PC-9 (cell line): Measurements from ENCODE around the gene FBXL17. TPM values are rescaled to one million over a fixed set of nuclear protein-coding genes. Genes with fewer than 3 reads are reported as not detected.

ENCODE experiments used
- BruUV-seq: library from RNA; stranded (reverse); fragments of 400-500 nt; replicated peaks from 2 replicates; lab custom pipeline; 2021; lab: Mats Ljungman, UMichigan
- CTCF ChIA-PET: fragments of 300-600 bp; sonication (Branson Sonifier 250); formaldehyde crosslinking; loops from one replicate; lab custom pipeline; 2022; ENCODE audit warnings: antibody characterized with exemption; lab: Charles Lee
- POLR2A ChIA-PET: fragments of 300-600 bp; sonication (Branson Sonifier 250); formaldehyde crosslinking; loops from one replicate; lab custom pipeline; 2022; ENCODE audit warnings: antibody characterized with exemption; ENCODE audit not compliant: unreplicated experiment; lab: Charles Lee
- DNase-seq, 2 experiments: peaks; one replicate each; pipeline versions ENCODE4 v3.0.0 to v3.0.0-alpha.2; 2015 to 2022; ENCODE audit warnings: mixed read lengths in 1 of 2
- H2AFZ ChIP-seq: fragments of 200-600 bp; sonication (generic); 2 replicates; pipeline ENCODE4 v1.8.1; 2017; ENCODE audit warnings: antibody characterized with exemption
- H3F3A ChIP-seq: fragments of 200-600 bp; sonication (generic); 2 replicates; pipeline ENCODE4 v1.8.1; 2017; ENCODE audit warnings: antibody characterized with exemption, mild to moderate bottlenecking, low read depth; ENCODE audit not compliant: insufficient read depth
- H3K27ac ChIP-seq: fragments of 200-600 bp; sonication (generic); 2 replicates; pipeline ENCODE4 v1.6.1; 2016; ENCODE audit warnings: mixed run types
- H3K27me3 ChIP-seq: fragments of 200-600 bp; sonication (generic); 2 replicates; pipeline ENCODE4 v1.6.1; 2016; ENCODE audit warnings: low read depth, mixed run types; ENCODE audit not compliant: insufficient read depth
- H3K36me3 ChIP-seq: fragments of 200-600 bp; sonication (generic); 2 replicates; pipeline ENCODE4 v1.6.1; 2016; ENCODE audit warnings: low read depth, mixed run types
- H3K4me1 ChIP-seq: fragments of 200-600 bp; sonication (generic); replicated peaks from 2 replicates; pipeline ENCODE4 v1.6.1; 2016; ENCODE audit warnings: mixed run types; ENCODE audit not compliant: insufficient read depth
- H3K4me2 ChIP-seq: fragments of 200-600 bp; sonication (generic); 2 replicates; pipeline ENCODE4 v1.6.1; 2017; ENCODE audit warnings: mixed run types
- H3K4me3 ChIP-seq: fragments of 200-600 bp; sonication (generic); 2 replicates; pipeline ENCODE4 v1.6.1; 2016; ENCODE audit warnings: mixed run types
- H3K79me2 ChIP-seq: fragments of 200-600 bp; sonication (generic); 2 replicates; pipeline ENCODE4 v1.6.1; 2017; ENCODE audit warnings: low read depth, mixed run types
- H3K9me2 ChIP-seq: fragments of 200-600 bp; sonication (generic); 2 replicates; pipeline ENCODE4 v1.8.1; 2017; ENCODE audit warnings: mild to moderate bottlenecking; ENCODE audit not compliant: insufficient read depth
- H3K9me3 ChIP-seq: fragments of 200-600 bp; sonication (generic); 2 replicates; pipeline ENCODE4 v1.8.1; 2016; ENCODE audit warnings: low read depth; ENCODE audit not compliant: insufficient read depth
- H4K20me1 ChIP-seq: fragments of 200-600 bp; sonication (generic); 2 replicates; pipeline ENCODE4 v1.8.1; 2017; ENCODE audit not compliant: insufficient read depth
- EZH2 ChIP-seq: fragments of 200-600 bp; sonication (generic); IDR thresholded peaks from 2 replicates; pipeline ENCODE4 v1.8.0; 2017; ENCODE audit warnings: antibody characterized with exemption, low read depth
- intact Hi-C: fragments of 100-400 bp; cut with micrococcal nuclease; formaldehyde crosslinking; loops from one replicate; pipeline ENCODE4 v1.10.0; 2022; ENCODE audit not compliant: unreplicated experiment
- total RNA-seq: library from RNA; stranded (reverse); gene quantifications from 2 replicates; pipeline ENCODE4 v1.2.3, GENCODE V29; 2021
- TF ChIP-seq, protein P1 (sequence below): fragments of 200-600 bp; sonication (generic); conservative IDR thresholded peaks from 2 replicates; pipeline ENCODE4 v1.6.1; 2017; ENCODE audit warnings: mixed run types, antibody characterized with exemption, mild to moderate bottlenecking, moderate library complexity

Gene FBXL17
- total RNA-seq, 1 experiment from 2014 or later, result 19.5 TPM

DNA sequence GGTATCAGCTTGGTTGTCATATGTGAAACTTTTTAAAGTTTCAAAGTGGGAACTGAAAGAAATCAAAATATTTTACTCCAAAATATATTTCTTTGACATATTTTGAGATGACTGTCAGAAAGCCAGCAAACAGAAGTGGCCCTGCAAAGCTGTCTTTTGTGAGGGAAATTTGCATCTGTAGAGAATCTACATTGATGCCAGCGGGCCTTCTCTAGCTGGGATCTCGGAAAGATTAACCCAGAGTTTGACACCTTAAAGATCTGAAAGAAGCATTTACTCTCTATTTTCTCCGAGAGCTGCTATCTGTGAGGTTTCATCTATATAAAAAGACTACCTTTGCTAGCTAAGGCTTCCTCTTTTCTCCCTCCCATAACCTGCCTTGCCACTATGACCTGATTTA is 303.6 kb downstream of the FBXL17 start:
- BruUV-seq, result no TSS peak
- Histone ChIP-seq H3K27me3 (no peaks in the 10 kb centered on the region), H3K4me2 (no peak overlapping the region), H3K4me3 (no peak overlapping the region), H3K9me2 (no peaks in the 10 kb centered on the region), H3K36me3 (no peaks in the 10 kb centered on the region), H3F3A (no peaks in the 10 kb centered on the region), H3K9me3 (no peaks in the 10 kb centered on the region), H3K79me2 (no peaks in the 10 kb centered on the region), H4K20me1 (no peaks in the 10 kb centered on the region), H2AFZ (no peak overlapping the region), H3K27ac (no peak overlapping the region), H3K4me1 (no peaks in the 10 kb centered on the region)
- DNase-seq, result no peak
- TF ChIP-seq, protein P1, sequence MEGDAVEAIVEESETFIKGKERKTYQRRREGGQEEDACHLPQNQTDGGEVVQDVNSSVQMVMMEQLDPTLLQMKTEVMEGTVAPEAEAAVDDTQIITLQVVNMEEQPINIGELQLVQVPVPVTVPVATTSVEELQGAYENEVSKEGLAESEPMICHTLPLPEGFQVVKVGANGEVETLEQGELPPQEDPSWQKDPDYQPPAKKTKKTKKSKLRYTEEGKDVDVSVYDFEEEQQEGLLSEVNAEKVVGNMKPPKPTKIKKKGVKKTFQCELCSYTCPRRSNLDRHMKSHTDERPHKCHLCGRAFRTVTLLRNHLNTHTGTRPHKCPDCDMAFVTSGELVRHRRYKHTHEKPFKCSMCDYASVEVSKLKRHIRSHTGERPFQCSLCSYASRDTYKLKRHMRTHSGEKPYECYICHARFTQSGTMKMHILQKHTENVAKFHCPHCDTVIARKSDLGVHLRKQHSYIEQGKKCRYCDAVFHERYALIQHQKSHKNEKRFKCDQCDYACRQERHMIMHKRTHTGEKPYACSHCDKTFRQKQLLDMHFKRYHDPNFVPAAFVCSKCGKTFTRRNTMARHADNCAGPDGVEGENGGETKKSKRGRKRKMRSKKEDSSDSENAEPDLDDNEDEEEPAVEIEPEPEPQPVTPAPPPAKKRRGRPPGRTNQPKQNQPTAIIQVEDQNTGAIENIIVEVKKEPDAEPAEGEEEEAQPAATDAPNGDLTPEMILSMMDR, result no peak
- no peak for TF ChIP-seq EZH2
- intact Hi-C loops, result no loop called here
- CTCF ChIA-PET, result no interaction called here
- POLR2A ChIA-PET, result no interaction called here

DNA sequence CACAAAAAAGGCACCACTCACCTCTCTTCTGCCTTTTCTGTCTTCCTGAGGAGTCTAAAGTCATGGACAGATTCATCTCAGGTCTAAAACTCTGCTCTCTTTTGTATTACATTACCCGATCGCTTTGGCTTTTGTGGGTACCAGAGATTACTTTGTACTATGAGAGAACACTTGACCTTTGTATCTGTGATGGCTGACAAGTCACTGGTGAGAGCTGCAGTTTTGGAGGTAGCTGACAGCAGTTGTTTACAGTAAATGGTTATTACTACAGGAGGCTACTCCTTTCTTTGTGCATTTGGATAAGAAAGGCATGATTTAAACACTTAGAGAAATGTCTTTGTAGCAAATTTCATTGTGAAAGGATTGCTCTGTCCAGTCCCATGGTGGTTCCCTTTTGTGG is 307.3 kb downstream of the FBXL17 start:
- intact Hi-C loops, result no loop called here
- DNase-seq, result no peak
- Histone ChIP-seq H3K36me3 (no peaks in the 10 kb centered on the region), H3K9me3 (no peaks in the 10 kb centered on the region), H3K9me2 (no peaks in the 10 kb centered on the region; the same call in 1 of the 2 replicates), H3K27me3 (no peaks in the 10 kb centered on the region), H2AFZ (no peak overlapping the region), H3K4me2 (no peak overlapping the region), H3K4me3 (no peak overlapping the region), H3K27ac (no peak overlapping the region), H4K20me1 (no peaks in the 10 kb centered on the region), H3K4me1 (no peaks in the 10 kb centered on the region), H3K79me2 (no peaks in the 10 kb centered on the region), H3F3A (no peaks in the 10 kb centered on the region)
- ChIA-PET POLR2A (no interaction called here), CTCF (no interaction called here)
- no TSS peak for BruUV-seq
- TF ChIP-seq EZH2, result no peak
- TF ChIP-seq, protein P1, result no peak

DNA sequence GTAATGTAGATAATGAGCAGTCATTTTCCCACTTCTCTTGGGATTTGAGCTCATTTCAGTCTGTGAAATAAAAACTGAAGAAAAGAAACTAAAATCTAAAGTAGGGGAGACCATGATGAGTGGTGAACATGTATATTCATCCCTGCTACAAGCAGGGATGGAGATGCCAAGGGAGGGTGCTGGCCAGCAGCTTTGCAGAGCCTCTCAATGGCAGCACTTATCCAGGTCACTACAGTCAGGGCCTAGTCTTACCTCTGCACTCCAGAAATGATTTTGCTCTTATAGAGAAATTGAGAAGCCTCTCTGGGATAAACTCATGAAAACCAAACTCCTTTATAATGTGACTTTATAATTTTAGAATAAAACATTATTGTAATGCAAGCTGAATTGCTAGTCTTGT is 317.6 kb downstream of the FBXL17 start:
- no peak overlapping the region for H3K4me2 ChIP-seq
- no peaks in the 10 kb centered on the region for H3K79me2 ChIP-seq
- no peak for TF ChIP-seq EZH2
- TF ChIP-seq, protein P1, result no peak
- no peaks in the 10 kb centered on the region for H3K27me3 ChIP-seq
- no peak for DNase-seq
- no peaks in the 10 kb centered on the region; the same call in 1 of the 2 replicates for H3F3A ChIP-seq
- H3K36me3 ChIP-seq, result no peaks in the 10 kb centered on the region
- intact Hi-C loops, result no loop called here
- no peak overlapping the region for H3K4me3 ChIP-seq
- BruUV-seq, result no TSS peak
- H3K27ac ChIP-seq, result no peak overlapping the region
- CTCF ChIA-PET, result no interaction called here
- H3K9me3 ChIP-seq, result no peaks in the 10 kb centered on the region; the same call in 1 of the 2 replicates
- POLR2A ChIA-PET, result no interaction called here
- H3K4me1 ChIP-seq, result no peaks in the 10 kb centered on the region
- no peaks in the 10 kb centered on the region for H3K9me2 ChIP-seq
- H2AFZ ChIP-seq, result no peak overlapping the region
- H4K20me1 ChIP-seq, result no peaks in the 10 kb centered on the region
